Measurements from ENCODE around the gene SH3D19.

- TF ChIP-seq CTCF (IDR thresholded peaks at IDR 0.05): no peak
- TF ChIP-seq ESRRA (IDR thresholded peaks at IDR 0.05; ENCODE audit: borderline replicate concordance, low read length): no peak
- no peak for TF ChIP-seq CHD2 (IDR thresholded peaks at IDR 0.05; ENCODE audit: low read length, partially characterized antibody)
- no peak for TF ChIP-seq FOSL2 (IDR thresholded peaks at IDR 0.05)
- TF ChIP-seq FOSL2 (CRISPR knock-in tag; IDR thresholded peaks at IDR 0.05): no peak
- no peak for TF ChIP-seq POLR2A (IDR thresholded peaks at IDR 0.05; ENCODE audit: low read length)
- TF ChIP-seq SREBF2 (IDR thresholded peaks at IDR 0.05): no peak
- TF ChIP-seq CEBPB (IDR thresholded peaks at IDR 0.05): no peak
- TF ChIP-seq CBX2 (IDR thresholded peaks at IDR 0.05; ENCODE audit: borderline replicate concordance, low read depth): no peak
- no peak for TF ChIP-seq MAX (IDR thresholded peaks at IDR 0.05)
- no peak for TF ChIP-seq USF2 (IDR thresholded peaks at IDR 0.05)
- no peak for TF ChIP-seq RFX5 (IDR thresholded peaks at IDR 0.05)
- TF ChIP-seq RAD21 (conservative IDR thresholded peaks at IDR 0.05 in 1 of 2, IDR thresholded peaks at IDR 0.05 in 1 of 2): no peak
These were observed 493 bp upstream of the SH3D19 start for GRCh38 chr4:151325949-151326246.

All from A549 (cell line).